GM21529 (cell line): ENCODE data around the gene MACROD2.
"Not testable (repeated sequence)": the region's sequence is repeated elsewhere in the genome, so short reads cannot be mapped to it uniquely, and the experiment has no call there.

Experiments
- ATAC-seq: cut with Tn5 transposase; IDR thresholded peaks from one replicate; pipeline ENCODE4 v1.9.1; 2021; ENCODE audit not compliant: unreplicated experiment

The MACROD2 gene

DNA sequence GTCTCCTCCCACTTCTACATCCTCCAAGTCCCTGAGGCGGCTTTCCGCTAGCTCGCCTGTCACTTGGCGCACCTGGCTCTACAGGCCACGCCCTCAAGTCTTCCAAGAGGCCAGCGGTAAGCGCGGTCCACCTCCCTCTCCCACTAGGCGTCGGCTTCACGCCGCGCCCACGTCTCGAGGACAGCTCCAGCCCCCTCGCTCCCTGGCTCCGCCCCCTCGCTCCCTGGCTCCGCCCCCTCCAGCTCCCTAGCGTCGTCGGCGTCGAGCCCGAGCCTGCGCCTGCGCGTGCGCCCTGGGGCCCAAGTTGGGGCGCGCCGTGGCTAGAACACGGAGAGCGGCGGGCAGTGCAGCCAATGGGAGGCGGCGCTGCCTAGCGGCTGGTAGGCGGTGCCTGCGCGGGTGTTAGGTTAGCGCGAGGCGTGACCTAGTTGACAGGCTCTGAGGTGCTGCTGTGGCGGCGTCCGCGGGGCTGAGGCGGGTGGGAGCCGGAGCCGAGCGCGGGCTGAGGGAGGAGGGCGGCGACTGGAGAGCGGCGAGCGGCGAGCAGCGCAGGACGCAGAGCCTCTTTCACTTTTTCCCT is at the start of gene MACROD2:
MACROD2 (plus strand) TSS at position 431 of the 580 bp plus-strand sequence.
- no peak for ATAC-seq

DNA sequence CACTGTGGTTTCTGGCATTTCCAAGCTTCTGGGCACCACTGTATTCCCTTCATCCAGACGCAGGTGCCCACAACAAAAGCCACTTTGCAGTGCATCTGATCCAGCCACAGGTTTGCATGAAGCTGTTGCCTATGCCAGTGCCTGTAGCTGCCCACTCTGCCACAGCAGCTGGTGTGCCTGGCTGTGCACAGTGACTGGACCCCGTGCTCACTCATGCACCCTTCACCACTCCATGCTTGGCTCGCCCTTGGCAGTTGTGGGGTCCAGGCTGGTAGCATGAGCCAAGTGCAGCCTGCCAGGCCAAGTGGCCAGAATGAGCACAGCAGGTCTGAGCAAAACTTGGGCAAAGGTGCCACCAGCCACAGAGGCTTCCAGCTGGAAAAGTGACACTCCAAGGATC is 47.6 kb upstream of the MACROD2 start:
- no peak for ATAC-seq

DNA sequence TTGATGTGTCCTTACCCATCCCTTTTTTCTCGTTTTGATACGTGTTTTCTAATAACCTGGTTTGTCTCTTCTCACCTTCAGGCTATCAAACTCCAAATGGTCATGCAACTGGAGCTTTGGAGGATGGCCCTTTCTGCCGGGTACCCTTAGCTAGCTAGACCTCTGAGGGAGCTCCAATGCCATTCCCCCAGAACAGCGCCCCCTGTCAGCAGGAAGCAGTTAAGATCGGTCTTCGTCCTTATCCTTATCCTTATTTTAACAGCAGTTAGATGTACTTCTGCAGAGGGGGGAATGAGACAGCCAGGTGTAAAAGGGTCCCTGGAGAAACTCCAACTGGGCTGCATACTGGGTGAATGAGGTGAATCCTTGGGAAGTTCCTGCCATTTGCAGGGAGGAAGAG is 42.1 kb upstream of the MACROD2 start:
- no peak for ATAC-seq

DNA sequence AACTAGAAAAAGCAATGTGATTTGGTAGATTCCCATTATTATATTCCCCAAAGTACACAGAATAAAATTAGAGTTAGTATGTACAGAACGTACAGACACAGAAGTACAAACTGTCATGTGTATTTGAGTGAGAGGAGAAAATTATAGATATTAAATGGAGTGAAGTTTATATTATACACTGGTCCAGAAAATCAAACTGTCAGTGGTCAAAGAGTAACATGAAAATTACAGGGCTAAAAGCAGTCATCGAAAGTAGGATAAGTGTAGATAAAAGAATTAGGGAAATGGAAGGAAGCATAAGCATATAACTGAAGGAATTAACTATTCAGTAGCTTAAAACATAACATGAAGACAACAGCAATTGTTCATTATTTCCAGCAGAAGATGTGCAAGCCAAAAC is 35.2 kb upstream of the MACROD2 start:
- no peak for ATAC-seq

DNA sequence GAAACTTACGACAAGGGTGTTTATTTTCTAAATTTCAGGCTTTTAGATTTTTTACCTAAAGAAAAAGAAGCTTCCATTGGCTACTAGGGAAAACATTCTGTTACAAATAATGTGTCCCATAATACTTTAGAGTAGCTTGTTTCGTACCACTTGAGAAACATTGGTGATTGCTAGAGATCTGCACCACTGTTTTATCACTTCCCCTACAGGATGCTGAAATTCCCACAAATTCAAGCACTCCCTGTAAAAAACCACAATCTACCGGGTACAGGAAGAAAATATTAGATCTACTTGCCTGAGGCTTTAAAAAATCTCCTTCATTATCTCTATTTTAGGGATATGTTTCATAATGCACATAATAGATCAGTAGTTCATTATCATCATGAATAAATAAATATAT is 34.8 kb upstream of the MACROD2 start:
- ATAC-seq: no peak

DNA sequence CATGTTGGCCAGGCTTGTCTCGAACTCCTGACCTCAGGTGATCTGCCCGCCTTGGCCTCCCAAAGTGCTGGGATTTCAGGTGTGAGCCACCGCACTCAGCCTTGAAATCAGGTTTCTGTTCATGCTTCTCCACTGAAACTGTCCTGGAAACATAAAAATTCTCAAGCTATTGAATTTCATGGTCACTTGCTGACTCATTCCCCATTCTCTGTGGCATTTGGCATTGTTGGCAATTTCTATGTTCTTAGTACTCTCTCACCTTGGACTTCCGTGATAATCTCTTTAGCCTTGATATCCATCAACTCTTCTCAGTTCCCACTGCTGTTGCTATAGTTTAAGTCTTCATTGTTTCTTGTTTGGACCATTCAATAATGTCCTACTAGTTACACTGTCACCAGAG is 11.1 kb upstream of the MACROD2 start:
- no peak for ATAC-seq

DNA sequence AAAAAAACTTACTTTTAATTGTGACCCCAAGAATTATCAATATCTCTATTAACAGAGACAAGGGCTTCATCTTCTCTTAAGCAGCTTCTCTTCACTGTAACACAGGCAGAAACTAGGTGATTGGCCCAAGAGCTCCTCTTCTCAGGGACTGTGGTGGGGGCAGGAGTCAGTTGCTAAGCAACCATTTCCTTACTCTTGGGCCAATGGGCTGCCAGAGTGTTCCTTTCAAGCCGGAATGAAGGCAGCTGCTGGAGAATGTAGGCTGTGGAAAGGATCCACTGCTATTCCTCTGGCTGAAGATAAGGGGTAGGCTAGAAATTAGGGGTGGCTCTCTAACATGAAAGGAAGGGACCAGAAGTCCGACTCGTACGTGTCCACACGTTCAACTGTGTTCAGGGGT is 4.9 kb upstream of the MACROD2 start, which contains the start of gene SEL1L2:
SEL1L2 (minus strand) TSS at position 150 of the 400 bp plus-strand sequence; CDS start at position 70, 80 bp downstream.
- no peak for ATAC-seq

DNA sequence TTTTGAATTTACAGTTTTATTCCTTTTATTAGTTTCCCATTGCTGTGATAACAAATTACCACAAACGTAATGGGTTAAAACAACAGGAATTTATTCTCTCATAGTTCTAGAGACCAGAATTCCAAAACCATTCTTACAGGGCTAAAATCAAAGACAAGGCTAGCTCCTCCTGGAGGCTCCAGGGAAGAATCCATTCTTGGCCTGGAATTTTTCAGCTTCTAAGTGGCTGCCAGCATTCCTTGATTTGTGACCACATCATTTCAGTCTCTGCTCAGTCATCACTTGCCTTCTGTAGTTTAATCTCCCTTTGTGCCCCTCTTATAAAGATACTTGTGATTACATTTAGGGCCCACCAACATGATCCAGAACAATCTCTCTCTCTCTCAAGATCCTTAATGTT is 4.0 kb upstream of the MACROD2 start:
- no peak for ATAC-seq

DNA sequence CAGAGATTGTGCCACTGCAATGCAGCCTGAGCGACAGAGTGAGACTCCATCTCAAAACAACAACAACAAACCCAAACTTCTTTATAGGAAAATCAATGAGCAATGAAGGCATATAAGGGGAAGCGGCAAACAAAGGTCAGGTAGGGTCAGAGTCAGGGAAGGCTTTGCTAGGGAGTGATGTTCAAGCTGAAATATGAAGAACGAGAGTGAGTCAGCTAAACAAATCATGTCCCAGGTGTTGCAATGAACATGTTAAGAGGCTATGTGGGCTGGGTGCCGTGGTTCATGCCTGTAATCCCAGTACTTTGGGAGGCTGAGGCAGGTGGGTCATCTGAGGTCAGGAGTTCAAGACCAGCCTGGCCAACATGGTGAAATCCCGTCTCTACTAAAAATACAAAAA is 3.4 kb upstream of the MACROD2 start:
- ATAC-seq: not testable (repeated sequence)

DNA sequence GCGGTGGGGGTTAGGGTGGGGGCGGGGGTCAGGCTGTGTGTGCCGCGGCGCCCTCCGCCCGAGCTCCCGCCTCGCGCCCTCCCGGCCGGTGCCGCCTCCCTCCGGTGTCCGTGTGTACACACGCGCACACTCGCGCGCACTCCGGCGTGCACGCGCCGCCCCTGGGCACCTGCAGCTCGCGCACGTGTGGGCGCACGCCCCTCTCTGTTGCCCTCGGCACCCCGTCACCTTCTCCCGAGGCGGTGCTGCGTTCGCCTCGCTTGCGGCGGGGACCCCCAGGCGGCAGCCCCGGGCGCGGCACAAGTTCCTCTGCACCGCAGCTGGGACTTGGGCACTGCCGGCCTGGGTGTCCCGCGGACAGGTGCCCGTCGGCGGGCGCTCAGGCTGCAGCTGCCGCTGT is 525 bp downstream of the MACROD2 start:
- no peak for ATAC-seq

DNA sequence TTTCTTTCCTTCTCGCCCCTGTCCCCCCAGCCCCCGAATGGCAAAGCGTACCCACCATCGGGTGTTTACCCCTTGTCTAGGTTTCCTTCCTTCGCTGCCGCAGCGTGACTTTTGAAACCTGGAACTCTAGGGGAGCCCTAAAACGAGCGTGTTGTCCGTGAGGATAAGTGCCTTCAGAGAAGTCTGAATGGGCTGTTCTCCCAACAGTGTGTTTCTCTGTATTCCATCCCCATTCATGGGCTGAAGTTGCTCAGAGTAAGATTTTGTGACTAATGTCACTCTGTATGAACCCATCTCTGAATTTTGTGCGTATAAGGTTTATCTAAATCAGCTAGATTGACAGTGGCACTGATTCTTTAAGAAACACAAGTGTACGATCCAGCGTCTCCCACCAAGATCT is 949 bp downstream of the MACROD2 start:
- no peak for ATAC-seq

DNA sequence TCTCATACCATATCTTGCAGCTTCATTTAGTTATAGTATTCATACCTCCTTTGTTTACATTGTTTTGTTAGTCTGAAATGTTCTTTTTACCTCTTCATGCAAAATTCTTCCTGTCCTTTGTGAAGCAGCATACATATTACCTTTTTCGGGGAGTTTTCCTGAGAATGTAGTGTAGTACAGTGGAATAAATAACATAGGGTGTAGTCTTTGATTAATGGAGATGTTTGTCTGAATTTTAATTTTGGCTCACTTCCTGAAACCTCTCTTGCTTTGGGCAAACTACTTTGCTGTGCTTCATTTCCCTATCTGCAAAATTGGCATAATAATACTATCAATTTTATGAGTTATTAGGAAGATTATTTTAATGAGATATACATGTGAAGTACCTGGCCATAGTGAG is 5.6 kb downstream of the MACROD2 start:
- no peak for ATAC-seq

DNA sequence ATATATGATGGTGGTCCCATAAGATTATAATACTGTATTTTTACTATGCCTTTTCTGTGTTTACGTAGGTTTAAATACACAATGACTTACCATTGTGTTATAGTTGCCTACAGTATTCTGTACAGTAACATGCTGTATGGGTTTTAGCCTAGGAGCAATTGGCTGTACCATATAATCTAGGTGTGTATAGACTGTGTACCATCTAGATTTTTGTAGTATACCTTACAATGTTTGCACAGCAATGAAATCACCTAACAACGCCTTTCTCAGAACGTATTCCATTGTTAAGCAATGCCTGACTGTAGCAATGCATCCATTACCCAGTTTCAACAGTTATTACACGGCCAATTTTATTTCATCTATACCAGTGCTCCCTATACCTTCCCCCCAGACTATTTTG is 10.7 kb downstream of the MACROD2 start:
- no peak for ATAC-seq

DNA sequence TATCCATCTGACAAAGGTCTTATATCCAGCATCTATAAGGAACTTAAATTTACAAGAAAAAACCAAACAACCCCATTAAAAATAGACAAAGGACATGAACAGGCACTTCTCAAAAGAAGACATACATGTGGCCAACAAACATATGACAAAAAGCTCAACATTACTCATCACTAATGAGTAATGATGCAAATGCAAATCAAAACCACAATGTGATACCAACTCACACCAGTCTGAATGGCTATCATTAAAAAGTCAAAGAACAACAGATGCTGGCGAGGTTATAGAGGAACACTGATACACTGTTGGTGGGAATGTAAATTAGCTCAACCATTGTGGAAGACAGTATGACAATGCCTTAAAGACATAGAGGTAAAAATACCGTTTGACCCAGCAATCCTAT is 13.9 kb downstream of the MACROD2 start:
- no peak for ATAC-seq

DNA sequence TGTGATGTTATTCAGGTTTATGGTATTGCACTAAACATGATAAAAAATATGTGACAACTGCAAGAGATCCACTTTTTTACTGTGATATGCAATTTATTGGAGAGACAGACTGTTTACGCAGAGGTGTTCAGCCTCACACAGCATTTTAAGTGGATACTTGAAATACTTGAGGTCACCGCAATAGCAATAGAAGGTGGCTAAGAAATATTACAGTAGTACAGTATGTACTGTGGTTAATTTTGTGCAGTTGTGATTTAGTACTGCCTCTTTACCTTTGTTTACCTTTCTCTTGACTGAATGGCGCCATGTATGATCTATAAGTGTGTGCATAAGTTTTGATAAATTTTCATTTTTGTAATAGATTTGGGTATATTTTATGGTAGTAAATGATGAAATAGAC is 17.4 kb downstream of the MACROD2 start:
- ATAC-seq: no peak

DNA sequence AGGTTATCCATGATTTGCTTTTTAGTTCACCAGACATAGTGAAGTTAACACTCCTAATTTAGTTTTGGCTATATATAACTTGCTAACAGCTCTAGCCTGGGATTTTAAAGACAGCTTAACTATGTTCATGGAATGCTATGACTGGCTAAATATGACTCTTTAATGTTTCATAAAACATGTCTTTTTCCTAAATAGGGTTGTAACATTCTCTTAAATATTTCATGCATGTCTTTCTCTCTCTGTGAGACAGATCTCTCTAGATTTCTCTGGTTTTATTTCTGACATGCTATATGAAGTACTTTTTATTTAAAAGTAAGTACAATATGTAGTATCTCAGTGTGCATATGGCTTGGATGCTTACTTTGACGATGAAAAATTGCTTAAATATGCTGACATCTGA is 35.7 kb downstream of the MACROD2 start:
- no peak for ATAC-seq

DNA sequence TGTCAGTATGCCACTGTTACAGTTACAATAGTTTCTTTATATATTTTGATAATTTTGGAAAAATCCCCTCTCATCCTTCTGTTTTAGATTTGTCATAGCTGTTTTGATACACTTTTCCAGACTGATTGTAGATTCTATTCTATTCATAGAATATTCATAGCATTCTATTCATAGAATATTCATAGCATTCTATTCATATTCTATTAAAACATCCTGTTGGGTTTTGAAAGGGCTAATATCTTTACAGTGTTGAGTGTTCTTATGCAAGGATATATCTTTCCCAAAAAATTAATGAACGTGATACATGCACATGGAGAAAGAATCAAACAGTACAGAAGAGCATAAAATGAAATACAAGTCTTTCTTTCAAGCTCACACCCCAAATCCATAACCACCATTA is 38.0 kb downstream of the MACROD2 start:
- no peak for ATAC-seq

DNA sequence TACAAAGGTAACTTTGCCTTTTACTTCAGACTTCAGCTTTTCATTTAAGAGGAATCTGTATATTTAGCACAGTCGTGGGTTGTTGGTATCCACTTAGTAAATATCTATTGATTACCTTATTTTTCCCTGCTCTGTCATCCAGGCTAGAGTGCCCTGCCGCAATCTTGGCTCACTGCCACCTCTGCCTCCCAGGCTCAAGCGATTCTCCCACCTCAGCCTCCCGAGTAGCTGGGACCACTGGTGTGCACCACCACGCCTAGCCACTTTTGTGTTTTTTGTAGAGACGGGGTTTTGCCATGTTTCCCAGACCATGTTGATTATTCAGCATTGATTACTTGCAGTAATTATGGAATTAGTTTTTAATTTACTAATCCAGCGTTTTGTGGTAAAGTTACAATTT is 41.3 kb downstream of the MACROD2 start:
- no peak for ATAC-seq

DNA sequence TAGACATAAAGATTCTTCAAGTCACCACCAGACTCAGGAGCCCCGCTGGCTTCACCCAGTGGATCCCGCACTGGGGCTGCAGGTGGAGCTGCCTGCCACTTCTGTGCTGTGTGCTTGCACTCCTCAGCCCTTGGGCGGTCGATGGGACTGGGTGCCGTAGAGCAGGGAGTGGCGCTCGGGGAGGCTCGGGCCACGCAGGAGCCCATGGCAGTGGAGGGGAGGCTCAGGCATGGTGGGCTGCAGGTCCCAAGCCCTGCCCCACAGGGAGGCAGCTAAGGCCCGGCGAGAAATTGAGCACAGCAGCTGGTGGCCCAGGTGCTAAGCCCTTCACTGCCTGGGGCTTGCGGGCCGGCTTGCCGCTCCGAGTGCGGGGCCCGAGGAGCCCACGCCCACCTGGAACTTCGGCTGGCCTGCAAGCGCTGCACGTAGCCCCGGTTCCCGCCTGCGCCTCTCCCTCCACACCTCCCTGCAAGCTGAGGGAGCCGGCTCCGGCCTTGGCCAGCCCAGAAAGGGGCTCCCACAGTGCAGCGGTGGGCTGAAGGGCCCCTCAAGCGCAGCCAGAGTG is 49.5 kb downstream of the MACROD2 start:
- ATAC-seq: not testable (repeated sequence)

DNA sequence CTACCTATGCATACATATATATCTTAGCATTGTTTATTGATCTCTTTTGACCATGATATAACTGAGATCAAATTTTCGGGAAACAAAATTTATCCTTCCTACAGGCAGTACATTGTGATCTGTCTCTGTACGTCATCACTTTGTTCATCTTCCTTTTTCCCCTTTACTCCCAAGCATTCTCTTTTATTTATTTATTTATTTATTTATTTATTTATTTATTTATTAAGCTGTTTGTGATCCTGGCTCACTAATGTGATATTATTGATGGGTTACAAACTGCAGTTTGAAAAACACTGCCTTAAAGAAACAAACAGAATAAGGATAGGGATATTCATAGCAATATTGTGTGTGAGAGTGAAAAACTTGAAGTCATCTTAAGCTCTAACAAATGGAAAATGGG is 51.2 kb downstream of the MACROD2 start:
- ATAC-seq: no peak

DNA sequence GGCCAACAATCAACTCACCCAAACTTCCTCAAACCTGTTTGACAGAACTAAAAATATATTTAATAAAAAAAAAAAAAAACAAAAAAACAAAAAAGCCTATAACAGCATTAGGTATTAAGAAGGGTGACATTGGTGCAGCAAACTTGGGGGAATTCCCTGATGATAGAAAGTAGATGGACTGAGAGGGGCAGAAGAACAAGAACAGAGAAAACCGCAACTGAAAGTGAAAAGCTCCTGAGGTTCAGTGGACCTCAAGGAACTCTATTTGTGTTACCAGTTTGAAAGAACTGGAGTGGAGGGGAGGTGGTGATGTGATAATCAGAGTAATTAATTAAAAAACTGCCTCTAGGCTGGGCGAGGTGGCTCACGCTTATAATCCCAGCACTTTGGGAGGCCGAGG is 53.8 kb downstream of the MACROD2 start:
- ATAC-seq: peak; percentile 71

DNA sequence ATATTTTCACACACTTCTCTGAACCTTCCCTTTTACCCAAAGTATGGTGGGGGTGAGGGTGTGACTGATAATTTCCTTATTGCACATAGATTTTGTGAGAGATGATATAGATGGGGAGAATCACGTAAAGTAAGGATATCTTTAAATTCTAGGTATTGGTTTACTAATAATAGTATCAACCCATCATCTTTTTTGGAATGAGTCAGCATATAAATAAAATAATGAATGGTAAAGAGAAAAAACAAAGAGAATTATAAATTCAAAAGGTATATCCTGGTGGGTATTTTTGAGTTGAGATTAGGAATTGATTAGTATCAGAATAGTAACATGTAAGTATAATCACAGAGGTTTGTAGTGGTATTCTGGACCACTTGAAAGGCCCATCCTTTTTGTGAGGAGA is 56.1 kb downstream of the MACROD2 start:
- ATAC-seq: no peak

DNA sequence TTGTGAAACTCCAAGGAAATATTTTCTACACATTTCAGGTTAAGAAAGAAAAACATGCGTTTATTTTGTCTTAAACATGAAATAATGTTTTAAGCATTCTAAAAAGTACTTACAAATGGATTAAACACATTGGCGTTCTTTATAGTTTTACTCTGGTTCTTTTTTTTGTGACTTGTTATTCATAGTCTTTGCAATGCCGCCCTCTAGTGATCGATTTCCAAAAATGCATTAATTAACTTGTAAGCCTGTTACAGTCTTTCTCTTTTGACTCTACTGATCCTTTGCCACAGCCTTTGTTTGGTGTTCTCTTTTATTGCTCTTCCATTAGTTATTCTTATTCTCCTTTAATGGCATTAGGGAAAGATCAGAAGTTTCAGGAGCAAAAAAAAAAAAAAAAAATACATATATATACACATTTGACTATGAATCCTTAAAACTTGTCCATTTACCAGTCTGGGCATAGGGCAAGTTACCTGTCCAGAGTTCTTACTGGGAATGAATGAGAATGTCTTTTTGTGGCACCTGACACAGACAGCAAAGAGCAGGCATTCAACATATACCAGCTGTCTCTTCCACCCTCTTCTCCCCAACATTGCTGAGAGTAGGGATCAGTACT is 59.9 kb downstream of the MACROD2 start:
- no peak for ATAC-seq
